ENCODE data around the gene ITGB1BP1. TPM values are rescaled to one million over a fixed set of nuclear protein-coding genes. Genes with fewer than 3 reads are reported as not detected.

Gene ITGB1BP1
- total RNA-seq, 4 donors from 2014 or later = 21.4 to 28.0 (median 26.4) TPM

DNA sequence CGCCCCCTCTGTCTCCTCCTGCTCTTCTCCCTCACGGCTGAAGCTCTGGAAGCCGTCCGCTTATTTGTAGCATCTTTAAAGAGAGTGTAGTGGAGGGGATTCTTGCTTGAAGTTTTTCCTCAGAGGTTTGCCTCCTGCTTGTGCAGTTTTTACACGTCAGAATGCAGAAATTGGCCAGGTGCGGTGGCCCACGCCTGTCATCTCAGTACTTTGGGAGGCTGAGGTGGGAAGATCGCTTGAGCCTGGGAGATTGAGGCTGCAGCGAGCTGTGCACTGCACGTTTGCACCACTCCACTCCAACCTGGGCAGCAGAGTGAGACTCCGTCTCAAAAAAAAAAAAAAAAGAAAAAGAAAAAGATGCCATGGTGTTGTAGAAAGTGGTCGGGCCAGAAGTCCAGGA, 69.0 kb downstream of the ITGB1BP1 start:
- no peak for TF ChIP-seq POLR2A (IDR thresholded peaks at IDR 0.05)
- TF ChIP-seq, protein P1, sequence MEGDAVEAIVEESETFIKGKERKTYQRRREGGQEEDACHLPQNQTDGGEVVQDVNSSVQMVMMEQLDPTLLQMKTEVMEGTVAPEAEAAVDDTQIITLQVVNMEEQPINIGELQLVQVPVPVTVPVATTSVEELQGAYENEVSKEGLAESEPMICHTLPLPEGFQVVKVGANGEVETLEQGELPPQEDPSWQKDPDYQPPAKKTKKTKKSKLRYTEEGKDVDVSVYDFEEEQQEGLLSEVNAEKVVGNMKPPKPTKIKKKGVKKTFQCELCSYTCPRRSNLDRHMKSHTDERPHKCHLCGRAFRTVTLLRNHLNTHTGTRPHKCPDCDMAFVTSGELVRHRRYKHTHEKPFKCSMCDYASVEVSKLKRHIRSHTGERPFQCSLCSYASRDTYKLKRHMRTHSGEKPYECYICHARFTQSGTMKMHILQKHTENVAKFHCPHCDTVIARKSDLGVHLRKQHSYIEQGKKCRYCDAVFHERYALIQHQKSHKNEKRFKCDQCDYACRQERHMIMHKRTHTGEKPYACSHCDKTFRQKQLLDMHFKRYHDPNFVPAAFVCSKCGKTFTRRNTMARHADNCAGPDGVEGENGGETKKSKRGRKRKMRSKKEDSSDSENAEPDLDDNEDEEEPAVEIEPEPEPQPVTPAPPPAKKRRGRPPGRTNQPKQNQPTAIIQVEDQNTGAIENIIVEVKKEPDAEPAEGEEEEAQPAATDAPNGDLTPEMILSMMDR (IDR thresholded peaks at IDR 0.05 in 4 of 5, conservative IDR thresholded peaks at IDR 0.05 in 1 of 5) = no peak
- no peak for ATAC-seq
- Histone ChIP-seq H3K9me3 (no peaks in the 10 kb centered on the region), H3K4me3 (no peak overlapping the region), H3K27ac (no peak overlapping the region), H3K27me3 (no peaks in the 10 kb centered on the region), H3K4me1 (no peaks in the 10 kb centered on the region), H3K36me3 (peaks cover 0 to 5% of the 10 kb centered on the region in 2 donors)
- in situ Hi-C loops (cut with MboI; ENCODE audit: low sequenced_read_pairs in 4 of 4) (no loop called here), intact Hi-C loops (cut with DNase I; ENCODE audit: low total_unique reads) (no loop called here)
- DNase-seq = no peak

Other genes with a start within 250 kb of the ITGB1BP1 start
- 1 to 10 TPM; 1.9 to 4.0 (median 3.4) TPM for gene ASAP2, start 216.7 kb downstream of the ITGB1BP1 start, total RNA-seq
- gene CPSF3, start 126 bp upstream of the ITGB1BP1 start, total RNA-seq = 10 to 100 TPM; 20.9 to 51.8 (median 24.1) TPM
- gene IAH1, start 51.0 kb upstream of the ITGB1BP1 start, total RNA-seq = 10 to 100 TPM; 15.8 to 45.9 (median 38.6) TPM
- gene ADAM17, start 132.3 kb upstream of the ITGB1BP1 start, total RNA-seq = 10 to 100 TPM; 13.5 to 27.1 (median 22.0) TPM
- gene YWHAQ, start 207.5 kb upstream of the ITGB1BP1 start, total RNA-seq = 10 to 100 TPM; 40.3 to 63.7 (median 48.4) TPM

Measured in gastrocnemius medialis (tissue), 4 donors.